HG03342 (cell line): ENCODE results near the gene MKI67.
"Not testable (repeated sequence)": the region's sequence is repeated elsewhere in the genome, so short reads cannot be mapped to it uniquely, and the experiment has no call there.

Experiments
- ATAC-seq: cut with Tn5 transposase; IDR thresholded peaks from one replicate; pipeline ENCODE4 v1.9.1; 2021; ENCODE audit warnings: mild to moderate bottlenecking, moderate library complexity; ENCODE audit not compliant: unreplicated experiment

MKI67 gene

GRCh38 chr10:128150561-128150960 is 24.3 kb upstream of the MKI67 start:
- ATAC-seq: no peak

- peak; percentile 95 for ATAC-seq
Observed at GRCh38 chr10:128150045-128150493, 23.8 kb upstream of the MKI67 start.

GRCh38 chr10:128149267-128150014 is 23.2 kb upstream of the MKI67 start:
- no peak for ATAC-seq

GRCh38 chr10:128147669-128148068 is 21.4 kb upstream of the MKI67 start:
- ATAC-seq: no peak

DNA sequence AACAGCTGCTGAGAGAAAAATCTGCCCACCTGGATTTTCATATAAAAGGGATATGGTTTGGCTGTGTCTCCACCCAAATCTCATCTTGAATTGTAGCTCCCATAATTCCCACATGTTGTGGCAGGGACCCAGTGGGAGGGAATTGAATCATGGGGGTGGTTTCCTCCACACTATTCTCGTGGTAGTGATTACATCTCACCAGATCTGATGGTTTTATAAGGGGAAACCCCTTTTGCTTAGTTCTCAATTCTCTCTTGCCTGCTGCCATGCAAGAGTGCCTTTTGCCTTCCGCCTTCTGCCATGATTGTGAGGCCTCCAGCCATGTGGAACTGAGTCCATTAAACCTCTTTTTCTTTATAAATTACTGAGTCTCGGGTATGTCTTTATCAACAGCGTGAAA is 20.8 kb upstream of the MKI67 start:
- peak; percentile 54 for ATAC-seq

GRCh38 chr10:128144547-128144946 is 18.3 kb upstream of the MKI67 start:
- ATAC-seq: no peak

DNA sequence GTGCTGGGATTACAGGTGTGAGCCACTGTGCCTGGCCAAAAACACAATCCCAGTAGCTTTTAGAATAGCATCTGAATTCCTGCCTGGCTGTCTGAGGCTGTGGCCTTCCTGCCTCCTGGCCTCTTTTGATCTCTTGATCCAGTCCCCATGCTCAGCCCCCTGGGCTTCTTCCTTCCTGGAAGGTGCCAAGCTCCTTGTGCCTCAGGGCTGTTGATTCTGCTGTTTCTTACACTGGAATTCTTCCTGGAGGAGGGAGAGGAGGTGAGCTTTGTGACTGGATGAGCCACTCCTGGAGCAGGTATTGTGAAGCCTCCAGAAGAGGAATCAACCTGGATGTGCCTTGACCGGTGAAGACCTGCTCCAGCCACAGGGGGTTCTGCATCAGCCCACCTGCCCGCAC is 17.3 kb upstream of the MKI67 start:
- ATAC-seq: no peak

DNA sequence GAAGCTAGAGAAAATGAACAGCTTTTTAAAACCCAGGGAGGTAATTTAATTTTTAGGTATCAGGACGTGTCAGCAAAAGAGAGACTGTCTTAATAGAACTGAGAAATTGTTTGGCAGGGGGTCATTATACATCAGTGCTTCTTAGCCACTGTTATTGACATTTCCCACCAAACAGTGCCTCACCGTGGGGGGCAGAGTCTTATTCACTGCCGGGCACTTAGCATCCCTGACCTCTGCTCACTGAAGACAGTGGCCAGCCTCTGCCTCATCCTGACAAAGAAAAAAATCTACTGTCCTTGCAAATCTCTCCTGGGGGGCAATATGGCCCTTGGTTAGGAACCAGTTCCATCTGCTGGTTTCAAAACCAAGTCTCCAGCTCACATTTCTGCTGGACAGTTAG is 14.2 kb upstream of the MKI67 start:
- no peak for ATAC-seq

DNA sequence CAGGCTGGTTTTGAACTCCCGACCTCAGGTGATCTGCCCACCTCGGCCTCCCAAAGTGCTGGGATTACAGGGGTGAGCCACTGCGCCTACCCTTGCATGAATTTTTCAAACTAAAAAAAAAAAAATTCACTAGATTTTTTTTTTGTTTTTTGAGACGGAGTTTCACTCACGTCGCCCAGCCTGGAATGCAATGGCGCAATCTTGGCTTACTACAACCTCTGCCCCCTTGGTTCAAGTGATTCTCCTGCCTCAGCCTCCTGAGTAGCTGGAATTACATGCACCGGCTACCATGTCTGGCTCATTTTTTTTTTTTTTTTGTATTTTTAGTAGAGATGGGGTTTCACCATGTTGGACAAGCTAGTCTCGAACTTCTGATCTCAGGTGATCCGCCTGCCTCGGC is 12.2 kb upstream of the MKI67 start:
- ATAC-seq: not testable (repeated sequence)

DNA sequence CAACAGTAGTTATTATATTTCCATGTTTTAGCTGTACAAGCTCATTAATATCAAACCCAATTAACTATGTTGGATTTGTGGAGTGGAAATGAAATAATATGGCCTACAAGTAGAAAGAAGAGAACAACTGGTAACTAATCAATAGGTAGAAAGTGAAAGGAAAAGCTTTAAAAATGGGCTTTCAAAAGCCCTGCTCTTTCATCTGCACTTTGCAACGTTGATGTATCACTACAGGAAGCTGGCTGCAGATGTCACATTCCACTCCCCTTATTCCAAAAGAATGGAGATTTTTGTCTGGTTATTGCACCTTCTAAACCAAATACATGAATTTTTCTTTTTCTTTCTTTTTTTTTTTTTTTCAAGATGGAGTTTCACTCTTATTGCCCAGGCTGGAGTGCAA is 11.7 kb upstream of the MKI67 start:
- peak; percentile 47 for ATAC-seq

DNA sequence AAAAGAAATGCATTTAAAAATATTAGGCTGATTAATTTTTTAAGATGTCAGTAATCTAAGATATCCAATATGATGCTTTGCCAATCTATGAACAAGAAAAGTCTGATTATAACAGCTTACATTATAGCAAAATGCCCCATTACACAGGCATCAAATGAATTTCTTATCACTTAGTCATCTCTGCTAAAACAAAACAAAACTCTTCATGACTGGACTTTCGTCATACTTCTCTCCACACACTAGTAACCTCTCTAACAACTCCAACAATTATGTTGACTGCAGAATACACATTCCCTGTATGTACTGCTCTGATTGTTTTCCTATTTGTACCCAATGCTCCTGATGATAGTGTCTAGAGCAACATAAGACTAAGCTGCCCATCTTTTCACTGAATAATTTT is 3.8 kb upstream of the MKI67 start:
- no peak for ATAC-seq

- ATAC-seq: no peak
Observed at GRCh38 chr10:128128582-128128981, 2.4 kb upstream of the MKI67 start.

DNA sequence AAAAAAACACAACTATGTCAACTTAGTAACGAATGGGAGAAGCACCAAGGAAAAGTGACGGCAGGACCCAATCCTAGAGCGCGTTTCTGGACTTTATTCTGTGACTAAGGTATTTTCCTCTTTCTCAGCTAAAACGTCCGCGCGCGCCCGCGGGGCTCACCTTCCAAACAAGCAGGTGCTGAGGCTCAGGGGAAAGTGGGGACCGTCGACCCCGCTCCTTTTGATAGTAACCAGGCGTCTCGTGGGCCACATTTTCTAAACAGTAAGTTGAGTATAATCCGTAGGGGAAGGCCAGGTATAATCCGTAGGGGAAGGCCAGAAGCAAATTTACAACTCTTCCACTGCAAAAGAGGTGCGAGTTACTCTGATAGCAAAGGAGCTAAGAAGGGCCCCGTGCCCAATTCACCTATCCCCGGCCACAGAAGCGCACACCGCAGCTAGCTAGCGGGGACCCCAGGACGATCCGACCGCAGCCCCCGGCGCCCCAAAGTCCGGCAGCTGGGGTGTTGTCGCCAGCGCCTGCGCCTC is 743 bp downstream of the MKI67 start:
- no peak for ATAC-seq

DNA sequence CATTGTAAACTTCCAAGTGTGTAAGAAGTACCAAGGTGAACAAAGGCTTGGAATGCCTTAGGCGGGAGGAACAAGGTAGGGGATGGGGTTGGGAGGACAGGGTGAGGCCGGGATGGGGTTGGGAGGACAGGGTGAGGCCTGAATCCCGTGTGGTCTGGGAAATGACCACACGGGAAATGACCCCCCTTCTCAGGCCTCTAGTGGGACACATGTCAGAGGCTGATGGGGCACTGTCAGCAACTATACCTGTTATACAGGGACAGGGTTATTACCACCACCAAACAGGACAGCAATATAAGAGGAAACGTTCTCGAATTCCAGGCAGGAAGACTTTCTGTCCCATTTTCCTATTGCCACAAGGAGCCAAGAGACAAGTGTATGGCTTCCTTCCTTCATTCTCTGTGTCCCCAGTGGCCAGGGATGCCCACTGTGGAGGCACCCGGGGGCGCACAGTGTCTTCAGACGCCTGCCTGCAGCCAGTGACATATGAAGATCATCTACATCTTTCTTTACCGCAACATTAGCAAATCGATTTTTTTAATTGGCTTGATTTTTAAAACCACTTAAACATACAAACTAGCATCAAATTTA is 1.3 kb downstream of the MKI67 start:
- ATAC-seq: no peak

DNA sequence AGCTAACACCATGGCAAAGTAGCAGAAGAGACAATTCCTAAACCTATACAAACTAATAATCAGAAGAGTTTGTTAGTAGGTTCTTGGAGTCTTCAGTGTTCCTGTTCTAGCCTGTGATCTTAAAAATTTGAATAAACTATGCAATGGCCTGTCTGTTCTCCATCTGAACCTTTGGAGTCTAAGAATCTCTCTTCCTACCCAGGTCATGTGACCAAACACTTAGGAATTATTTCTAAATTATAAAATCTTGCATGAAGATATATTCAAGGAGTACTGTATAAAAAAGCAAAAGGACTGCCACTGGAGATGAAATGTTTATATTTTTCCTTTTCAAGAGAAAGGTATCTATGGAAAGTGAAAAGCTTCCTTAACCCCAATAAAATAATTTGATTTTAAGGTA is 2.4 kb downstream of the MKI67 start:
- ATAC-seq: no peak

GRCh38 chr10:128122931-128123330 is 3.3 kb downstream of the MKI67 start:
- no peak for ATAC-seq

- ATAC-seq: no peak
Observed at GRCh38 chr10:128121750-128122412, 4.3 kb downstream of the MKI67 start.

DNA sequence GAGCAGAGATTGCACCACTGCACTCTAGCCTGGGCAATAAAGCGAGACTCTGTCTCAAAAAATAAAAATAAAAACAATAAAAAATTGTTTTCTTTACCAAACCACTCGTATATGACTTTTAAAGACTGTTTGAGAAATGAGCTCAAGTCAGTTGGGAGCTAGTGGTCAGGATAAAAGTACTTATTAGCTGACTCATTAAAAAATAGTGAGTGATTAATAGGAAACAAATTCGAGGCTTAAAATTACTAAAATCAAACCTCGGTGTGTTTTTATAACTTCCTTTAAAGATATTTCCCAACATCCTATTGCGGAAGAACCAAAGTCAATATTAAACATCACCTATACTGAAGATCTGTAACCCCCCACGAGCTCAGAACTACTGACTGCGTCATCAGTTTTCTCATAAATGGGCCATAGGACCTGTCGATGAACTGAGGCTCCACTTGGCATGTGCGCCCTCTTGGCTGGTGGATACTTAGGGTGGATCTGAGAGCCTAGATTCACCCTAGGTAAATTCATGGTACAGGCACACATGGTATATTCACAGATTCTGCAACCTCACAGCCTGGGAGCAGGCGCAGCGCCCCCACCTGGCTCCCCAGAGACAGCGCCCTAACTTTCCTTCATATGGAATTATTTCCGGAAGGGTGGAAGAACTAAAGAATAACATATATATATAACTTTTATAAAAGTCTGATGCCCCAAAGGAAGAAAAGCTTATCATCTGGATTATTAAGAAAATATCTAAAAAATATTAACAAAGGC is 9.2 kb downstream of the MKI67 start:
- no peak for ATAC-seq

GRCh38 chr10:128116187-128116586 is 10.0 kb downstream of the MKI67 start:
- ATAC-seq: no peak

DNA sequence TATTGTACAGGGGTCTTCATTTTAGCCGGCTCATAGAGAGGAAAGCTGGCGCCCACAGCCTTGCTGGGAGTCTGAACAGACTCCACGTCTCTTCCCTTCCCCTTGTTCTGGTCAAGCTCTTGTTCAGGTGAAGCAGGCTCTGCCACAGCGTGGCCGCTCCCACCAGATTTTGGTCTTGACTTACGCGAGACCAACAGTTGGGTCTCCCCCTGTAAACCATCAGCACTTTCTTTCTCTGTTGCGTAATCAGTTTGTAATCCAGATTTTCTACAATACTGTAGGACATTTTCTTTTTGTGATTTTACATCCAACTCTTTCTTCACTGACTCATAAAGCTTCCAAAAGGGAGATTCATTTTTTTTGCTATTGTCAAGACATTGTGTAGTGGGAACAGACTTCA is 10.9 kb downstream of the MKI67 start:
- ATAC-seq: no peak

DNA sequence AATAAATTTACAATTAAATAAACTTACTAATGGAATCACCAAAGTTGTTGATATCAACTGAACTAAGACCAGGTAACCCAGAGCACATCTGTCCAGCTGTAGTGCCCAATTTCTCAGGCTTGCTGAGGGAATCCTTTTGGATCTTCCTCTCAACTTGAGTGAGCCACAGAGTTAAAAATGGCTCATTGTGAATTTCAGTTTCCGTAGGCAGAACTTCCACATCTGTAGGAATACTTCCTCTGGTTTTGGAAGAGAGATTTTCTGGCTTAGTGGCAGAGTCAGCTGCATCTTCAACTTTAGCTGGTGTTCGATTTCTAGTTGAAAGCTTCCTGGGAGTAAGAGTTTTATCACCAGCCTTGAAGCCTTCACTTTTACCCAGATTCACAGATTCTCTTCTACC is 11.3 kb downstream of the MKI67 start:
- ATAC-seq: no peak
